ENCODE results near the gene BSG. TPM values are rescaled to one million over a fixed set of nuclear protein-coding genes. Genes with fewer than 3 reads are reported as not detected.
A peak's percentile ranks its signal among the peaks of the same experiment; 100 is the strongest.
"Not testable (repeated sequence)": the region's sequence is repeated elsewhere in the genome, so short reads cannot be mapped to it uniquely, and the experiment has no call there.

BSG gene
- total and polyA plus RNA-seq, 10 donors = 95.3 to 307 (median 213) TPM

DNA sequence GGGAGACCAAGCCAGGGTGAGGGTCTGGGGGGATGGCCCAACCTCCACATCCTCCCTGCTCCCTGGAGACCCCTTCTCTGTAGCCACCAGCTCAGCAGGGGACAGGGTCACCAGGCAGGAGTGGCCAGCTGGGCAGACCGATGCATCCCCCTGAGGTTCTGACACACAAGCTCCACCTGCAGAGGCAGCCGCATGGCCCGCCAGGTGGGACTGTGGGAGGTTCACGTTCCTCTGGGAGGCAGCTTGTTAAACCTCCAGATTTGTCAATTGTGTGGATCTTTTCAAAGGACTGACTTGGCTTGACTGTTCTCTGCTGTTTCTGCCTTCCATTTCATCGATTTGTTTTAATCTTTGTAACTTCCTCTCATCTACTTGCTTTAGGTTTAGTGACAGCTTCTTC lies 52.9 kb downstream of the BSG start:
- WGBS, 5 donors = 90 to 98% (median 95%) methylated on average over 5 of the region's 5 CpGs
- Histone ChIP-seq H3K4me1 (peaks cover 0 to 14% (median 0%) of the 10 kb centered on the region in 6 donors), H3K27ac (no peak overlapping the region), H3K4me3 (no peak overlapping the region), H3K27me3 (replicated peaks in 1 of 7) (no peaks in the 10 kb centered on the region), H3K9me3 (no peaks in the 10 kb centered on the region), H3K36me3 (peaks cover 0 to 97% (median 67%) of the 10 kb centered on the region in 6 donors)
- intact Hi-C loops (cut with DNase I; ENCODE audit: low total_unique reads) = no loop called here
- no peak for DNase-seq
- TF ChIP-seq POLR2AphosphoS5 (IDR thresholded peaks at IDR 0.05) (no peak), POLR2A (IDR thresholded peaks at IDR 0.05) (no peak)
- TF ChIP-seq, protein P1, sequence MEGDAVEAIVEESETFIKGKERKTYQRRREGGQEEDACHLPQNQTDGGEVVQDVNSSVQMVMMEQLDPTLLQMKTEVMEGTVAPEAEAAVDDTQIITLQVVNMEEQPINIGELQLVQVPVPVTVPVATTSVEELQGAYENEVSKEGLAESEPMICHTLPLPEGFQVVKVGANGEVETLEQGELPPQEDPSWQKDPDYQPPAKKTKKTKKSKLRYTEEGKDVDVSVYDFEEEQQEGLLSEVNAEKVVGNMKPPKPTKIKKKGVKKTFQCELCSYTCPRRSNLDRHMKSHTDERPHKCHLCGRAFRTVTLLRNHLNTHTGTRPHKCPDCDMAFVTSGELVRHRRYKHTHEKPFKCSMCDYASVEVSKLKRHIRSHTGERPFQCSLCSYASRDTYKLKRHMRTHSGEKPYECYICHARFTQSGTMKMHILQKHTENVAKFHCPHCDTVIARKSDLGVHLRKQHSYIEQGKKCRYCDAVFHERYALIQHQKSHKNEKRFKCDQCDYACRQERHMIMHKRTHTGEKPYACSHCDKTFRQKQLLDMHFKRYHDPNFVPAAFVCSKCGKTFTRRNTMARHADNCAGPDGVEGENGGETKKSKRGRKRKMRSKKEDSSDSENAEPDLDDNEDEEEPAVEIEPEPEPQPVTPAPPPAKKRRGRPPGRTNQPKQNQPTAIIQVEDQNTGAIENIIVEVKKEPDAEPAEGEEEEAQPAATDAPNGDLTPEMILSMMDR (IDR thresholded peaks at IDR 0.05 in 8 of 11, conservative IDR thresholded peaks at IDR 0.05 in 3 of 11) = no peak

GRCh38 chr19:626566-626965 lies 54.2 kb downstream of the BSG start:
- WGBS, 5 donors = 94 to 97% (median 95%) methylated on average over 7 of the region's 7 CpGs
- intact Hi-C loops (cut with DNase I; ENCODE audit: low total_unique reads); H3K9me3 ChIP-seq; H3K27me3 ChIP-seq (replicated peaks in 1 of 7); DNase-seq; H3K27ac ChIP-seq; H3K4me3 ChIP-seq: not testable (repeated sequence)
- peaks cover 0 to 26% (median 5%) of the 10 kb centered on the region in 6 donors for H3K4me1 ChIP-seq
- H3K36me3 ChIP-seq = peaks cover 0 to 97% (median 57%) of the 10 kb centered on the region in 6 donors

- no peak for TF ChIP-seq POLR2AphosphoS5 (IDR thresholded peaks at IDR 0.05)
- TF ChIP-seq, protein P1 (IDR thresholded peaks at IDR 0.05 in 8 of 11, conservative IDR thresholded peaks at IDR 0.05 in 3 of 11) = peak in 4 of 11 experiments; percentile 14 to 40 (median 21)
- no peak for DNase-seq
Observed at GRCh38 chr19:628168-628567, 55.8 kb downstream of the BSG start.

DNA sequence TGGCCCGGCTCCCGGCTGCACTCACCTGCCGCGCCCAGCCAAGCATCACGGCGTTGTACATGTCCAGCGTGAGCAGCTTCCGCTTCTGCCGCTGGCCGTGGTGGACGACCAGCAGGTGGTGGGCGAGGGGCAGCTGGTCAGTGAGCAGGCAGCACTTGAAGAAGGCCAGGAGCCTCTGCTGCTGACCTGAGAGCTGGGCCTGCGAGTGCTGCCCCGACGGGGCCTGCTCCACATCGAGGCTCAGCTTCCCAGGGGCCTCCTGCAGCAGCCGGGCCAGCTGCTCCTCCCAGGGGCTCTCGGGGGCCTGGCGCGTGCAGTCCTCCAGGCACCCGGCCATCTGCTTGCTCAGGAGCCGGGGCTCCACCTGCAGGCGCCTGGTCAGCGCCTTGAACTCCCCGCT lies 57.1 kb downstream of the BSG start:
- intact Hi-C loops (cut with DNase I; ENCODE audit: low total_unique reads) = not testable (repeated sequence)
- H3K4me1 ChIP-seq = peaks cover 17 to 53% (median 31%) of the 10 kb centered on the region in 6 donors

More at GRCh38 chr19:628168-628567, 55.8 kb downstream of the BSG start:
- H3K27me3 ChIP-seq (replicated peaks in 1 of 7) = no peaks in the 10 kb centered on the region
- intact Hi-C loops (cut with DNase I; ENCODE audit: low total_unique reads) = no loop called here
- H3K36me3 ChIP-seq = peaks cover 0 to 81% (median 42%) of the 10 kb centered on the region in 6 donors
- H3K4me3 ChIP-seq = no peak overlapping the region
- H3K27ac ChIP-seq = no peak overlapping the region
- H3K4me1 ChIP-seq = peaks cover 10 to 42% (median 21%) of the 10 kb centered on the region in 6 donors
- 87 to 92% (median 88%) methylated on average over 13 to 19 of the region's 19 CpGs for WGBS, 5 donors
- H3K9me3 ChIP-seq = no peaks in the 10 kb centered on the region

GRCh38 chr19:629961-630714 lies 57.7 kb downstream of the BSG start:
- DNase-seq = no peak
- H3K4me3 ChIP-seq = no peak overlapping the region
- H3K4me1 ChIP-seq = peaks cover 17 to 57% (median 34%) of the 10 kb centered on the region in 6 donors
- H3K36me3 ChIP-seq = peaks cover 0 to 61% (median 25%) of the 10 kb centered on the region in 6 donors
- H3K27me3 ChIP-seq (replicated peaks in 1 of 7) = no peaks in the 10 kb centered on the region
- intact Hi-C loops (cut with DNase I; ENCODE audit: low total_unique reads) = no loop called here
- H3K27ac ChIP-seq = no peak overlapping the region
- WGBS, 5 donors = 92 to 96% (median 95%) methylated on average over 29 to 30 of the region's 30 CpGs
- no peaks in the 10 kb centered on the region for H3K9me3 ChIP-seq
- TF ChIP-seq POLR2AphosphoS5 (IDR thresholded peaks at IDR 0.05) = no peak

More for the DNA sequence above, 57.1 kb downstream of the BSG start:
- DNase-seq; H3K4me3 ChIP-seq; H3K27me3 ChIP-seq (replicated peaks in 1 of 7); H3K27ac ChIP-seq; H3K9me3 ChIP-seq: not testable (repeated sequence)
- WGBS, 5 donors = 84 to 91% (median 90%) methylated on average over 24 to 25 of the region's 25 CpGs
- peaks cover 0 to 68% (median 31%) of the 10 kb centered on the region in 6 donors for H3K36me3 ChIP-seq
